Retinal pigment epithelial cell (primary cell): Measurements from ENCODE around the gene CCDC18.

Experiments used
- DNase-seq: peaks from one replicate; pipeline ENCODE4 v3.0.0-alpha.2; 2010; ENCODE audit warnings: low read depth
- H3K4me3 ChIP-seq: 2 replicates; pipeline ENCODE4 v1.5.1; 2011; ENCODE audit warnings: mild to moderate bottlenecking, low read length, control low read depth, moderate library complexity
- CTCF ChIP-seq: conservative IDR thresholded peaks from 2 replicates; pipeline ENCODE4 v1.5.1; 2011; ENCODE audit warnings: low read depth, low read length, control low read depth, inconsistent platforms

Gene CCDC18

DNA sequence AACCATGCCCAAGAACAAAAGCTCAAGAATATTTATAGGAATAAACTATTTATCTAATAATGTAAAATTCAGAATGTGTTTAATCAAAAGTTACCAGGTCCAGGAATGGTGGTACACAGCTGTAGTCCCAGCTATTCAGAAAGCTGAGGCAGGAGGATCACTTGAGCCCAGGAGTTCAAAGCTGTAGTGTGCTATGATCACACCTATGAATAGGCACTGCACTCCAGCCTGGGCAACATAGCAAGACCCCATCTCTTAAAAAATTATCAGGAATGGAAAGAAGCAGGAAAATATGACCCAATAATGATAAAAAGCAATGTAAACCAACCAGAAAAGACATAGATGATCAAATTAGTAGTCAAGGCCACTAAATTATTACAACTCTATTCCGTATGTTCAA lies 103.0 kb downstream of the CCDC18 start:
- H3K4me3 ChIP-seq, result no peak overlapping the region
- TF ChIP-seq CTCF, result no peak
- DNase-seq, result no peak

- H3K4me3 ChIP-seq, result no peak overlapping the region
- TF ChIP-seq CTCF, result no peak
- no peak for DNase-seq
Measured at GRCh38 chr1:93288558-93288957, 108.0 kb downstream of the CCDC18 start.

DNA sequence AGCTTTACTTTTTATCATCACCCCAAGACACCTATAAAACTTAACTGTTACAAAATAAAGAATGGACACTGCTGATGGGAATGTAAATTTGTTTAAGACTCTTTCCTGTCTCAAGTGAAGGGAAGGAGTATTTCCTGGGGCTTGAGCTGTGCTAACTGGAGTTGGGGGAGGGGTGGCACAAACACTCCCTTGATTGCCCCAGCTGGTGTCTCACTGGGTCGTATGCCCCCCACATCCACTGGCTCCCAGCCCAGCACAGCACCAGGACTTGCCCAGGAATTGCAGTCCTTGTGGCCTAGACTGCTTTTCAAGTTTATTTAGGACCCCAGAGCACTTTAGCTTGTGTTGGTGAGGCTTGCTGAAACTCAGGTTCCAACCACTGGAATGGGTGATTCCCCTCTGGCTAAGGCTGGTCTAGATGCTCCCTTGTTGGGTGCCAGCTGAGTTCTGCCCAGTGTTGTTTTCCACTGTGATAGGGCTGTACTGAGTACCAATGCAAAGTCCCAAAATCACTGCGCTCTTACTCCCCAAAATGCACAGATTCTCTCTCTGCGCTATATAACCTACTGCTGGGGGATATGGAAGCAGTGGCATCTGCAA lies 116.1 kb downstream of the CCDC18 start:
- H3K4me3 ChIP-seq, result no peak overlapping the region
- no peak for TF ChIP-seq CTCF
- DNase-seq, result no peak

DNA sequence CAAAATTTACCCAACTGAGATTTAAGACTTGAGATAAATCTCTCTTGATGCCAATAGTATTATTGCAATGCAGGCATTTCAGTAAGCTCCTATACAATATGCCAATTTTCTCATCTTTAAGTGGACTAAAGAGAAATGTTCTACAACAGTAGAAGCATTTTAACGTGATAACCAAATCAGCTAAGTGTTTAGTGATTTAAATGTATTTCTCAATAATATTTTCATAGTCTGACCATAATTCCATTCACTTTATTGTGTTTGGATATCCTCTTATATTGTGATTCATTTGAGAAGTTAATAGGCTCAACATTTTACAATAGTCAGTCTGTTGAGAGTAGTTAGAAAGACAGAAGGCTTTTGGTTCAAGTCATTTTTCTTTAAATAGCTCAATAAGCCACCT lies 120.6 kb downstream of the CCDC18 start:
- no peak overlapping the region for H3K4me3 ChIP-seq
- no peak for TF ChIP-seq CTCF
- DNase-seq, result no peak

- TF ChIP-seq CTCF, result no peak
- DNase-seq, result no peak
- no peak overlapping the region for H3K4me3 ChIP-seq
Measured at GRCh38 chr1:93302078-93302477, 121.6 kb downstream of the CCDC18 start.

DNA sequence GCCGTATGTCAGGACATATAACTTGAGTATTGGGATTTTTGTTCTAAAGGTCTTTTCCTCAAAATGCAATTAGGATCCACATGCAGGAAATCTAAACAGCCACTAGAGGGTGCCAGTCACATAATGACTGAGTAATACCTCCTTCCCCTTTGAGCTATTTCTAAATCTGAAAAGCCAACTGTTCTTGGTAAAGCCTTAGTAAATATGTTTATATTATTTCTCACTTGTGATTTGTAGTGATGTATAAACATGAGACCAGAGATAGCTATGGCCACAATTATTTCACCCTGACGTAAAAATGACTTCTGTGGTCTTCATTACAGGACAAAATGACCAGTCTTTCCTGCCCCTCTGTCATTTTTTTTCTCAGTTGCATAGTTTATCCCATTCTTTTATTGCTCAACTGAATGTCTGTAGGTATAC lies 124.2 kb downstream of the CCDC18 start:
- no peak overlapping the region for H3K4me3 ChIP-seq
- DNase-seq, result peak; percentile 18
- TF ChIP-seq CTCF, result peak; percentile 84

- DNase-seq, result no peak
- H3K4me3 ChIP-seq, result no peak overlapping the region
Measured at GRCh38 chr1:93306920-93307319, 126.4 kb downstream of the CCDC18 start.

More at GRCh38 chr1:93306920-93307319, 126.4 kb downstream of the CCDC18 start:
- TF ChIP-seq CTCF, result no peak
